GM19438 (cell line): Measurements from ENCODE around the gene SLC17A2.

ENCODE experiments used
- ATAC-seq: cut with Tn5 transposase; IDR thresholded peaks from one replicate; pipeline ENCODE4 v1.9.1; 2021; ENCODE audit warnings: low read depth; ENCODE audit not compliant: unreplicated experiment

The SLC17A2 gene, protein sequence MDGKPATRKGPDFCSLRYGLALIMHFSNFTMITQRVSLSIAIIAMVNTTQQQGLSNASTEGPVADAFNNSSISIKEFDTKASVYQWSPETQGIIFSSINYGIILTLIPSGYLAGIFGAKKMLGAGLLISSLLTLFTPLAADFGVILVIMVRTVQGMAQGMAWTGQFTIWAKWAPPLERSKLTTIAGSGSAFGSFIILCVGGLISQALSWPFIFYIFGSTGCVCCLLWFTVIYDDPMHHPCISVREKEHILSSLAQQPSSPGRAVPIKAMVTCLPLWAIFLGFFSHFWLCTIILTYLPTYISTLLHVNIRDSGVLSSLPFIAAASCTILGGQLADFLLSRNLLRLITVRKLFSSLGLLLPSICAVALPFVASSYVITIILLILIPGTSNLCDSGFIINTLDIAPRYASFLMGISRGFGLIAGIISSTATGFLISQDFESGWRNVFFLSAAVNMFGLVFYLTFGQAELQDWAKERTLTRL

DNA sequence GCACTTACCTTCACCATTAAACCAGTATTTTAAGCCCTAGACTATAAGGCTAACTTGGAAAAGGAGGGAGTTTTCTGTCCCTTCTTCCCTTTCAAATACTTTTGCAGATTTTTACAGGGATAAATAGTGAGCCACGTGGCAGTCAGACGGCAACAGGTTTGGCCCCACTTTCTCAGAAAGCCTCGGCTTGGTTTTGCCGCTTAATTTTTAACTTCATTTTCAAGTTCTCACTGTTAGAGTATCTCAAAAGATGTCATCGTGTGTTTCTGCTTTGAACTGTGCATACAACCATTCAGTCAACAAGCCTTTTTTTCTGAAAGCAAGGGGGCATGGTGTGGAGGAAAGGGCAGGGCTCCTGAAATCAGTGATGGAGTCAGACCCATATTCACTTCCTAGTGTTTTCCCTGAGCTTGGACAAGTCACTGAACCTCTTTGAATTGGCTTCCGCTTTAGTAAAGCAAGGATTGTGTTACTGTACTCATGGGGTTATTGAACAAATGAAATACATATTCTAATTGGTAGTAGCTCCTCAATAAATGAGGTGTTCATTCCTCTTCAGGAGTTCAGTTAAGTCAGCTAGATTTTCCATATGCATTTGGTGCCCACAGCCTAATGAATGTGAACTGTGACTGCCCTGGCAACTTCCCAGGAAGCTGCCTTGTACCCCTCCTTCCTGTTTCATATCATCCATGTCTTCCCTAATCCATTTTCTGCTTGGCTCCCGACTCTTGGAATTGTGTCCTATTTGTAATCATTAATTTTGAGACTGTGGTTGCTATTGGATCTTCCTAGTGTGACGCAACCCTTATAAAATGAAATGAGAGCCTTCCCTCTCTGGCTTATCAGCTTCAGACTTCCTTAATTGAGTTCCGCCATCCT lies at the start of gene SLC17A2:
Gene SLC17A2, minus strand, starts transcription at position 160 of the 879 bp plus-strand sequence. CDS start 4,895 bp downstream, outside the sequence.
- ATAC-seq: no peak

DNA sequence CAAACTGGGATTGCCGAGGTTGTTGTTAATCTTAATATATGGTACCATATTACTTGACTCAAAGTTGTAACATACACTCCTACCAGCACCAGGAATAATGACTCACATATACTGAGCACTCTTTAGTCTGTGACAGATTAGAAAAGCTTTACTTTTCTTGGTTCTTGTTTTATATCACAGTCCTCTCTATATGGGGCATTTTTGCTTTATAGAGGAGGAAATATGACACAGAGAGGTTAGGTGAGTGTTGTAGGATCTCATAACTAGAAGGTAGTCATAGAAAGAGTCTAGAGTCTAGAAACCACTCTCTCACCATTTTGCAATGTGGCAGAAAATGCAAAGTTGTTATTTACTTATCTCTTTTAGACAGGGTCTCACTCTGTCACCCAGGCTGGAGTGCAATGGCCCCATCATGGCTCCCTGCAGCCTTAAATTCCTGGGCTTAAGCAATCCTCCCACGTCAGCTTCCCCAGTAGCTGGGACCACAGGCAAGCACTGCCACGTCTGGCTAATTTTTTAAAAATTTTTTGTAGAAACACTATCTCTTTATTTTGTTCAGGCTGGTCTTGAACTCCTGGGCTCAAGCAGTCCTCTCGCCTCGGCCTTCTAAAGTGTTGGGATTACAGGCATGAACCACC lies 45.6 kb upstream of the SLC17A2 start:
- no peak for ATAC-seq

DNA sequence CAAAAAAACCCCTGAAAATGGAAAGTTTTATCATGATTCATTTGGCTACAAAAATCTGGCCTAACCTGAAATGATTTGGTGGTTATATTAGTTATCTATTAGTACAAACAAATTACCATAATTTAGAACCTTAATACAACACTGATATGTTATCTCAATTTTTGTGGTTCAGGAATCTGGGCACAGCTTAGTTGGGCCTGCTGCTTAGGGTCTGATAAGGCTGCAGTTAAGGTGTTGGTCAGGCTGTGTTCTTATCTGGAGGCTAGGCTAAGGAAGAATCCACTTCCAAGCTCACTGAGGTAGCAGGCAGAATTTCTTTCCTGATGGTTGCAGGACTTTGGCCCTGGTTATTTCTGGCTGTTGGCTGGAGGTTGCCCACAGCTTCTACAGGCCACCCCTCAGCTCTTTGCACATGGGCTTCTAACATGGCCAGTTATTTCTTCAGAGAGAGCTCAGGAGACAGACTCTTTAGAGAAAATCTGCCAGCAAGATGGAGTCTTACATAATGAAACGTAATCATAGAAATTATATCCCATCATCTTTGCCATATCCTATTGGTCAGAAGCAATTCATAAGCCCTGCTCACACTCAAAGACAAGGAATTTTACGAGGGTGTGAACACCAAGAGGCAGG lies 43.5 kb upstream of the SLC17A2 start:
- no peak for ATAC-seq

DNA sequence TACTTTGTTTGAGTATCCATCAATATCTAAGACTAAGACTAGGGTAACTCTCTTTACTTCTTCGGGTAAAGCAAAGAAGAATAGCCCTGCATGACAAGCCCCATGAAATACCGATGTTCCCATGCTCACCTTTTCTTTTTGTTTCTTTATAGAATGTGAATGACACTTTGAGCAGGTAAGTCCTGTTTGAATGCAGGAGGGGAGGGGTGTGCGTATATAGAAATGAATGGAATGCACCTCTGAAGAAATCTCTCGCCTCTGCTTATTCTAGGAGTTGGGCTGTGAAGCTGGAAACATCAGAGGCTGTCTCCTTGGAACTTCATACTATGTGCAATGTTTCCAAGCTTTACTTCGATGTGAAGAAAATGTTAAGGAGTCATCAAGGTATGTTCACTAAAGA lies 42.4 kb upstream of the SLC17A2 start:
- no peak for ATAC-seq

DNA sequence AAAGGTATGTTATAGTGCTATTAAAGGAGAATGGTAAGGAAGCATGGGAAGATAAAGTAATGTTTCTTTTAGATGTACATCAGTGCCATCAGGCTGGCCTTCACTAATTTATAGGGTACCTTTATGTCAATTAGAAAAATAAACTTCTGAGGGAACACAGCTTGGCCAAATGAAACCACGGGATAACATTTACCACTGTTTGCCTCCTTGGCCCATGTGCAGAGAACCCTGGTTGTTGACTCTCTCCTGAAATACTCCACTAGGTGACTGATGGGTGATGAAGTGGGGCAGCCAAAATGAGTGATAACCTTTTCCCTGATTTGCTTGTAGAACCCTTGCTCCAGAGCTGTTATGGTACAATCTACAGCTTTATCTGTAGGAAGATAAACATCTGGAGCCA lies 41.6 kb upstream of the SLC17A2 start:
- no peak for ATAC-seq

DNA sequence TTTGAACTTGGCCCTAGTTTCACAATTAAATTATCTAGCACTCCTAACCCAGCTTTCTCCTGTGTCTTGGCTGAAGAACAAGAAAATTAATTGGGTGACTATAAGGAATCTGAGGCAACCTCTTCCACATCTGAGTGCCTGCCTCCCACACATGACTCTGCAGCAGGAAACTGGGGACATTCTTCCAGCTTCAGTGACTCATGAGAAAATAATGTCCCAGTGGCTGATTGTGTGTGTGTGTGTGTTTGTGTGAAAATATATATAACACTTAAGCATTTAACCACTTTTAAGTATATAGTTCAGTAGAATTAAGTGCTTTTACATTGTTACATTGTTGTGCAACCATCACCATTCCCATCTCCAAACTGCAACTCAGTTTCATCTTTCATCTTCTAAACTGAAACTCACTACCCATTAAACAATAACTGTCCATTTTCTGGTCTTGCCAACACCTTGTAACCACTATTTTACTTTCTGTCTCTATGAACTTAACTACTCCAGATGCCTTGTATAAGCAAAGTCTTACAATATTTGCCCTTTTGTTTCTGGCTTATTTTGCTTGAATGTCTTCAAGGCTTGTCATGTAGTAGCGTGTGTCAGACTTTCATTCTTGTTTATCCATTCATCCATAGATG lies 40.8 kb upstream of the SLC17A2 start:
- ATAC-seq: no peak

DNA sequence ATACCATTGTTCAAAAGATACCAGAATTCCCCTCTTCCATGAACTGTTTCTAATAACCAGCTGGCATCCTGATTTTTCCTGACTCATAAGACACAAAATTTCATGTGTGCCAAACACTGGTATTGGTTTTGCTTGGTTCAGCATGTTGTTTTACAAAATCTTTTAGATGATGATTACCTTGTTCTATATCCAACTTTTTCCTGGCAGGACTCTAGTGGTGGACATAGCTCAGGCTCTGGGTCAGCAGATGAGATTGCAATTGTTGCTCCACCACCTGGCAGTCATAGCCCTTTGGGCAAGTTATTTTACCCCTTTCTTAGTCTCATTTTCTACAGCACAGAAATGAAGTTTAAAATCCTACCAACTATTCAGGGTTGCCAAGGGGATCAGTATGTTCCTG lies 38.3 kb upstream of the SLC17A2 start:
- no peak for ATAC-seq

DNA sequence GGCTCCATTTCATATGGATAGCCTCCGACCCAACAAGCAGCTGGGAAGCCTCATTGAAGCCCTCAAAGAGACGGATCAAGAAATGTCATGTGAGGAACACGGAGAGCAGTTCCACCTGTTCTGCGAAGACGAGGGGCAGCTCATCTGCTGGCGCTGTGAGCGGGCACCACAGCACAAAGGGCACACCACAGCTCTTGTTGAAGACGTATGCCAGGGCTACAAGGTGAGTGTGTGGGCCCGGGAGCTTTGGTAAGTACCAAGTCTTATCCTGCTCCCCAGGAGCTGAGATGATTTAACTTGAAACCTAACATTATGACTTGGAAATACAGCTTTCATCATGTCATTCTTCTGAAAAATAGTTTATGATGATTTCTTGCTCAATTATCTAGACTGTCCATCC lies 36.2 kb upstream of the SLC17A2 start:
- ATAC-seq: no peak

DNA sequence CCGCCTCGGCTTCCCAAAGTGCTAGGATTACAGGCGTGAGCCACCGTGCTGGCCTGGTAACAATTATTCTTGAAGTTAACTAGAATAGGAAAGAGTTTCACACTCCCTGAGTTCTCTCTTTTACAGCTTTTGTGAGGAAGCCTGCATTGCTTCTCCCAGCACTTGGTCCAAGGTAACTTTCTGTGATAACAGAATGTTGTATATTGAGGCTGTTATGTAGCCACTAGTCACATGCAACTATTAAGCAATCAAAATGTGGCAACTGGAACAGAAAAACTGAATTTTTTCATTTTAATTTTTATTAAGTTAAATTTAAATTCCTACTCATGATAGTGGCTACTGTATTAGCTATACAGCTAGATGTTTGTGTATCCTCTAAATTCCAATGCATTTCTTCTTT lies 34.6 kb upstream of the SLC17A2 start:
- ATAC-seq: no peak

DNA sequence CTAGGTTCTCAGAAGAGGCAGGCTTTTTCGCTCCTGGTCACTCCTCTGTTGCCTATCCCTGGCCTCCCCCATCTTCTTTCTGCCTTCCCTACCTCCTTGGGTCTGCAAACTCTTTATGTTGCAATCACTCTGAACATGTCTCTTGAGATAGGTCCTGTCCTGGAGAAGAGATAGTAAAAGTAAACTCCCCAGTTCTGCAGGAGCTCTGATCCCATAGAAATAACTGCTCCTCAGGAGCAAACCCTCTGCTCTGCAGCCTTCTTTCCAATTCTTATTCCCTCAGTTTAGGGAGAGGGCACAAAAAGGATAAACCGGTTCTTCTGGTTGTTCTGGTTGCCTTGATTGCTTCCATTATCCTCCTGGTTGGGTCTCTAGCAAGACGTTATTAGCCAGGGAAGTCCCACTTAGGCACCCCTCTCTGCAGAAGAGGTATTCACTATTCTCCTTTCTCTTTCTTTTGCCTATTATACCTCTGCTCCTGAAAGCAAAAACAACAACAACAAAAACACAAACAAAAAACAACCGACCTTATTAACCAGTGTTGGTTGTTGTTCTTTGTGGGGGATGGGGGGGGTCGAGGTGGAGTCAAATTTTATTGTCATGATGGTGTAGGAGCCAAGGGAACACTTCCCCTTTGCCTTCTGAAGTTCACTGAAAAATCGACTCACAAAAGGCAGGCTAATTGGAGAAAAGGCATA lies 33.1 kb upstream of the SLC17A2 start:
- ATAC-seq: no peak

DNA sequence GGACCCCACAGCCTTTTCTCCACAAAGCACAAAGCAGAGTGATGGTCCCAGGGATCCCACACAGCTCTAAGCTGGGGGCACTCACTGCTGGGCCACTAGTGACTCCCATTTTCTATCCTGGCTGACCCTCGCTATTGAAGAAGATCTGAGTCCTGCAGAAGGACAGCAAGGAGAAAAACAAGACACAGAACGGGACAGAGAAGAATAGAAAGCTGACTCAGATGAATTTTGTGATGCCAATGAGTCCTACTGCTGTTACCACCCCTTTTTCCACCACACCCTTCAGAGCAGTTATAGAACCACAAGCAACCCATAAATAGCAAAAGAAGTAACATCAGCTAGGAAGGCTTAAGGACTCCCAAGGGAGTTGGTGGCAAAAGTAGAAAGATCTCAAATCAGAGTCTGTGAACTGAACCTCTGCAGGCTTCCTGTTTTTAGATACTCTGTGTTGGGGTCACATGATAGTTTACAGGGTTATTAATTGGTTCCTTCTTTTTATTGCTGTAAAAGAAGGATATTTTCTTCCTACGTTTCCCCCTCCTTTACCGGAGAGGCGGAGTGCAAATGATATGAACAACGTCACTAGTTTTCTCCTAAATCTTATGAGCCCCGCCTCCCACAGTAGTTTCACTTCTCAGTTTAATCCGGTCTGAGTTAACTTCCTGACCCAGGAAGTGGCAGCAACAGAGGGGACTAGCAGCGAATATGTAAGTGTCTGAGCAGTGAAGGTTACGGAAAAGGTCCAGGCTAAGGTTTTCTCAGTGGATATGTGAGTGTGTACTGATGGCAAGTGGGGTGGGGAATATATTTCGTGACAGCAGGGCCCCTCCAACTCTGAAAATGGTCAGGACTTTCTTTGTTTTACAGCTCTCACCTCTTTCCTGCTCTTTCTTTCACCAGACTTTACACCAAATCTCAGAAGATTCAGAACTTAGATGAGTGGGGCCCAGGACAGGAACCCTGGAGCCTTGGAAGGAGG lies 31.9 kb upstream of the SLC17A2 start, which contains the start of gene TRIM38:
Gene TRIM38, plus strand, starts transcription at position 654 of the 979 bp plus-strand sequence. CDS start 3,721 bp downstream, outside the sequence.
- ATAC-seq: peak; percentile 79

DNA sequence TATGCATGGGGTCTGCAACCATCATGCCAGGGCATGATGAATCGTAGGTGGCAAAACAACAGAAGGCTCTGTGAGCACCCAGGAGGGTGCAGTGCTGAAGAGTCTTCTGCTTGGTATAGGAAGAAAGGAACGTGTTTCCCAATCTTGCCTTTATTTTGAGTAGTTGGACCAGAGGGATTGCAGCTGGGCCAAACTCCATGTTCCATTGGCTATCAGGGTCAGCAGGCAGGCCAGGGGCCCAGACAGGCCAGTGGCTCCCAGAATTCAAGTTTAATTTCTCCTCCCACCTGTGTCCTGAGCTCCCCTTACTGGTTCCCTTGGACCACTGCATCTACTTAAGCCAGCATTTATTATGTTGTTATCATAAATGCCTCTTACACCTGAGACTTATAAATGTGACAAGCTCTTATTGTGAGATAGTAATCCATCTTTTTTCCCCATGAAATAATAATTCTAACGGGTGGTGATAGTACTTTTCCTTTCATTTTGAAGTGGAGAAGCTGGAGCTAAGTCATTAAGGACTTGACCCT lies 31.2 kb upstream of the SLC17A2 start:
- ATAC-seq: no peak

DNA sequence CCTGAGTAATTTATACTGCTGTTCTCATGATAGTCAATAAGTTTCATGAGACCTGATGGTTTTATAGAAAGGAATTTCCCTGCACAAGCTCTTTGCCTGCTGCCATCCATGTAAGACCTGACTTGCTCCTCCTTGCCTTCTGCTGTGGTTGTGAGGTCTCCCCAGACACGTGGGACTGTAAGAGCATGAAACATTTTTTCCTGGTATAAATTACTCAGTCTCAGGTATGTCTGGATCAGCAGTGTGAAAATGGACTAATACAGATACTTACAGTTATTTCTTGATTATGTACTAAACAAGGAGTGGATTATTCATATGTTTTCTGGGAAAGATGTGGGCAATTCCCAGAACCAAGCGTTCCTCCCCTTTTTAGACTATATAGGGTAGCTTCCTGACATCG lies 30.2 kb upstream of the SLC17A2 start:
- no peak for ATAC-seq

DNA sequence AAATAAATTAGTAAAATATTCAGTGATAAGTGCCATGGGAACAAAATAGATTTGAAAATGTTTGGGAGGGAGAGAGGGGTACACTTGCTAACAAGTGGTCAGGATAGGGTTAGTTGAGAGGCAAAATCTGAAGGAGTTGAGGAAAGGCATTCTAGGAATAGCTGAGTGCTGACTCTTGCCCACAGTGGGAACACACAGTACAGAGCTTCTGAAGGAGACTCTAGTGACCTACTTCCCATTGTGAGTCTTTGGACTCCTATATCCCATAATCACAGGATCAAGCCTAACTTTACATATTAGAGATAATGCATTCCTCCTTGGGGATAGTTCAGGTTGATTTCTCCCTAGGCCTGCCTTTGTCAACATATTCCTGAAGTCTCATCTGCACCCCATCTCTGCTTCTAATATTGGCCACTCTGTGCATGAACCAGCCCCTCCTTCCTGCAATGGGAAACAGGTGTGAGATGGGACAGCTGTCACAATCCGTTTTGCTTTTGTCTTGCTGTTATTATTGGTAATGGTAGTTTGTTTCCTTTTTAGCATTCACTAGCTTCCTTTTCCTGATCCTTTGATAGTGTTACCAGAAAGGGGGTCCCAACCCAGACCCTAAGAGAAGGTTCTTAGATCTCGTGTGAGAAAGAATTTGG lies 29.5 kb upstream of the SLC17A2 start:
- no peak for ATAC-seq

DNA sequence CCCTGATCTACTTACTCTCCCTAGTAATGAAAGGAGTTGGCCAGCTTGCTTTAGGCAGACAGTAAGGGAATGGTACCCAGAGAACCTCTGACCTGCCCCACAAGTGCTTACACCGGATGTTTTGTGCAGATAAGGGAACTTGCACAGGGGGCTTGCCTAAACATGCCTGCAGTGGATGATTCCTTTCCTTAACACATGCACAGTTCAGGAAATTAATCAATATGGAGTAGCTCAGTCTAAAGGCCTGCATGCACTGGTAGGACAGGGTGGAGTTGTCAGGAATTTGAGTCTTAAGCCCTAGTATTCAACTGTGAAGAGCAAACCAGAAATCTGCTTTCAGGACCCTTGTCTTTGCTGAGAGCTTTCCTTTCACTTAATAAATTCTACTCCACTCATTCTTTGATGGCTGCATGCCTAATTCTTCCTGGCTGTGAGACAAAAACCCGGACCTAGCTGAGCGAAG lies 28.2 kb upstream of the SLC17A2 start:
- ATAC-seq: no peak

DNA sequence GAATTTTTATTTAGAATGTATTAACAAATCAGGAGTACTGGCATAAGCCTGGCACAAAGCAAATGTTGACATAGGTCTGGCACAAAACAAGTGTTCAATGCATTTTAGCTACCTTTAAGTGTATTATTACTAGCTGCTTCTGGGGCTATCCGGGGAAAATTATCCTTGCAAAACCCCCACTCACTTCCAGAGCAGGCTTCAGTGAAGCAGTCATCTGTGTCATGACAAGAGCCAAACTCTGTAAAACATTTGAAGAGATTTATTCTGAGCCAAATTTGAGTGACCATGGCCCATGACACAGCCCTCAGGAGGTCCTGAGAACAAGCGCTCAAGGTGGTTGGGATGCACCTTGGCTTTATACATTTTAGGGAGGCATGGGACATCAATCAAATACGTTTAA lies 25.7 kb upstream of the SLC17A2 start:
- no peak for ATAC-seq

DNA sequence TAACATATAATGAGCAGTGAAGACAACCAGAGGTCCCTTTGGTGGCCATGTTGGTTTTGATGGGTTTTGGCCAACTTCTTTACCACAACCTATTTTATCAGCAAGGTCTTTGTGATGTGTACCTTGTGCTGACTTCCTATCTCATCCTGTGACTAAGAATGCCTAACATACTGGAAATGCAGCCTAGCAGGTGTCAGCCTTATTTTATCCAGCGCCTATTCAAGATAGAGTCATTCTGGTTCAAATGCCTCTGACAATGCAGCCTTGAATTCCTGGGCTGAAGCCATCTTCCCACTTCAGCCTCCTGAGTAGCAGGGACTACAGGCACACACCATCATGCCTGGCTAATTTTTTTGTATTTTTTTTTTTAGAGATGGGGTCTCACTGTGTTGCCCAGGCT lies 24.3 kb upstream of the SLC17A2 start:
- ATAC-seq: no peak
